C4-2B (cell line): ENCODE measurements around the gene ANKRD11.
A peak's percentile ranks its signal among the peaks of the same experiment; 100 is the strongest.
"Not testable (repeated sequence)": the region's sequence is repeated elsewhere in the genome, so short reads cannot be mapped to it uniquely, and the experiment has no call there.

ENCODE experiments used
- H3K27ac ChIP-seq: fragments of 450-650 bp; 2 replicates; pipeline ENCODE4 v1.5.1; 2017
- ZFX ChIP-seq: fragments of 450-650 bp; IDR thresholded peaks from 2 replicates; pipeline ENCODE4 v1.6.1; 2017
- TF ChIP-seq, protein P1 (sequence below): fragments of 450-650 bp; conservative IDR thresholded peaks from 2 replicates; pipeline ENCODE4 v1.5.1; 2017; ENCODE audit warnings: mild to moderate bottlenecking

ANKRD11 gene

DNA sequence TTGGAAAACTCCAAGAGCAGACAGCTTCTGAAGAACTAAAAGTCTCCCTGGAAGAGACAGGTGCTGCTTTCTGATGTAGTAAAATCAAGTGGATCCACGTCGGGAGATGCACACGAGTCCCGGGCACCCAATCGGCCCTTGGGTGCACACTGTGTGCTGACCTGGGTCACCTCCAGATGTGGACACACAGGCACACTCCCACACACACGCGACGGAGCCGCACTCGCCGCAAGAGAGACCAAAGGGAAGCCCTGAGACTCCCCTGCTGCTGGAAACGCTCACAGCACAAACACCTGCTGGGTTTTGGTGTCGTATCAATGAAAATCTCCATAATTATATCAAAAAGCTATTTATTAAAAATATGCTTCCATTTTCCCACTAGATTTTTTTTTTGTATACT, 94.2 kb downstream of the ANKRD11 start:
- TF ChIP-seq, protein P1, sequence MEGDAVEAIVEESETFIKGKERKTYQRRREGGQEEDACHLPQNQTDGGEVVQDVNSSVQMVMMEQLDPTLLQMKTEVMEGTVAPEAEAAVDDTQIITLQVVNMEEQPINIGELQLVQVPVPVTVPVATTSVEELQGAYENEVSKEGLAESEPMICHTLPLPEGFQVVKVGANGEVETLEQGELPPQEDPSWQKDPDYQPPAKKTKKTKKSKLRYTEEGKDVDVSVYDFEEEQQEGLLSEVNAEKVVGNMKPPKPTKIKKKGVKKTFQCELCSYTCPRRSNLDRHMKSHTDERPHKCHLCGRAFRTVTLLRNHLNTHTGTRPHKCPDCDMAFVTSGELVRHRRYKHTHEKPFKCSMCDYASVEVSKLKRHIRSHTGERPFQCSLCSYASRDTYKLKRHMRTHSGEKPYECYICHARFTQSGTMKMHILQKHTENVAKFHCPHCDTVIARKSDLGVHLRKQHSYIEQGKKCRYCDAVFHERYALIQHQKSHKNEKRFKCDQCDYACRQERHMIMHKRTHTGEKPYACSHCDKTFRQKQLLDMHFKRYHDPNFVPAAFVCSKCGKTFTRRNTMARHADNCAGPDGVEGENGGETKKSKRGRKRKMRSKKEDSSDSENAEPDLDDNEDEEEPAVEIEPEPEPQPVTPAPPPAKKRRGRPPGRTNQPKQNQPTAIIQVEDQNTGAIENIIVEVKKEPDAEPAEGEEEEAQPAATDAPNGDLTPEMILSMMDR: no peak
- TF ChIP-seq ZFX: no peak
- peak overlapping the region; percentile 58 for H3K27ac ChIP-seq

GRCh38 chr16:89395150-89396142, 94.9 kb downstream of the ANKRD11 start:
- peak overlapping the region; percentile 58 for H3K27ac ChIP-seq
- TF ChIP-seq ZFX: no peak

GRCh38 chr16:89393738-89394406, 96.5 kb downstream of the ANKRD11 start:
- peak overlapping the region; percentile 58 for H3K27ac ChIP-seq
- TF ChIP-seq, protein P1: no peak
- no peak for TF ChIP-seq ZFX

- peak overlapping the region; percentile 64 for H3K27ac ChIP-seq
- TF ChIP-seq, protein P1: no peak
- no peak for TF ChIP-seq ZFX
These were observed 97.3 kb downstream of the ANKRD11 start for GRCh38 chr16:89392881-89393737.

GRCh38 chr16:89390224-89390583, 100.2 kb downstream of the ANKRD11 start:
- H3K27ac ChIP-seq: peak overlapping the region; percentile 86

DNA sequence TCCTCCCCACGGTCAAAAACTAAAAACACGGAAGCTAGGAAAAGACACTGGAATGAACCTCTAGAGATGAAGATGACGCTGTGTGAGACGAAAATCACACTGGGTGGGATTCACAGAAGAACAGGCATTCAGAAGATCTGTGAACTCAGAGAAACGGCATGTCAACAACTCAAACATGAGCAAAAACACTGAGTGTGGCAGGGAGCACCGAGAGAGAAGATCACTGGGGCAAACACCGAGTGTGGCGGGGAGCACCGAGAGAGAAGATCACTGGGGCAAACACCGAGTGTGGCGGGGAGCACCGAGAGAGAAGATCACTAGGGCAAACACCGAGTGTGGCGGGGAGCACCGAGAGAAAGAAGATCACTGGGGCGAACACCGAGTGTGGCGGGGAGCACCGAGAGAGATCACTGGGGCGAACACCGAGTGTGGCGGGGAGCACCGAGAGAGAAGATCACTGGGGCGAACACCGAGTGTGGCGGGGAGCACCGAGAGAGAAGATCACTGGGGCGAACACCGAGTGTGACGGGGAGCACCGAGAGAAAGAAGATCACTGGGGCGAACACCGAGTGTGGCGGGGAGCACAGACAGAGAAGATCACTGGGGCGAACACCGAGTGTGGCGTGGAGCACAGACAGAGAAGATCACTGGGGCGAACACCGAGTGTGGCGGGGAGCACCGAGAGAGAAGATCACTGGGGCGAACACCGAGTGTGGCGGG, 100.7 kb downstream of the ANKRD11 start:
- not testable (repeated sequence) for H3K27ac ChIP-seq

GRCh38 chr16:89388536-89388935, 101.8 kb downstream of the ANKRD11 start:
- H3K27ac ChIP-seq: no peak overlapping the region
- TF ChIP-seq, protein P1: no peak
- no peak for TF ChIP-seq ZFX

DNA sequence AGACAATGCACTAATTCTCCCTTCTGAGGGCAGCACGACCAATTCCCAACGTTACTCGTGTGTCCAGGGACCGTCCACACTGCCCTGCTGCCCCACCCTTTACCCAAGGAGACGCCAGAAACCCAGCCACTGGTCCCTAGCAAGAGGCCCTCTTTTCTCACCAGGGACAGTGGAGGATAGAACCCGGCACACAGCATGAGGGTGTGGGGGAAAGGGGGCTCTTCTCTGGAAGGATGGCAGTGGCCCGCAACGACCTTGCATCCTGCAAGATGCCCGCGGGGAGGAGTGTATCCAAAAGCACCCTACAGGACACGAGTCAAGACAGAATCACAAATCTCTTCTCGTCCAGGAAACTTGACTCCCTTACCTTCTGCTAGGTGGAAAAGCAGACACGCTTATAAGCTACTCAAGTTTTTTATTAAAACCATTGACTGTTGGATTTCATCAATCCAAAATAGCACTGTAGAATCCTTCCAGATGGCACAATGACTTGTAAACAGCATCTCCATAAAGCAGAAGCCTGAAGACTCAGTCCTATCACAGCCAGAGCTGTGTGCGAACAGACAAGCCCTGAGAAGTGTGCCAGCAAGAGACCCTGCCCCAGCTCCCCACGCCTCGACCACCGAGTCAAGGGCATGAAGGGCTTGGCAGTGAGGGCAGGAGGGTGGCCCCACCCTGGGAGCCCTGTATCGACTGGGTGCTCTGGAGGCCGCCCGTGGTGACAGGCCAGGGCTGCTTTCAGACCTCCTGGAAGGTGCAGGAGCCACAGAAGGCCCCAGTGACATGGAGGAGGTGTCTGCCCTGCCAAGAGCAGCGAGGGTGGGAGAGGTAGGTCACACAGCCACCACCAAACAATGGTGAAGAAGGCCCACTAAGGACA, 103.8 kb downstream of the ANKRD11 start:
- H3K27ac ChIP-seq: no peak overlapping the region
- TF ChIP-seq, protein P1: no peak
- TF ChIP-seq ZFX: no peak
